Activated CD8-positive, alpha-beta memory T cell treated with anti-CD3 and anti-CD28 coated beads for 48 hours (primary cell): Measurements from ENCODE around the gene SEC14L3.
"Not testable (repeated sequence)": the region's sequence is repeated elsewhere in the genome, so short reads cannot be mapped to it uniquely, and the experiment has no call there.

ENCODE experiments used
- DNase-seq, 3 experiments: peaks; one replicate each; pipeline ENCODE4 v3.0.0-alpha.2; 2020; ENCODE audit warnings: low read depth in 2 of 3, low spot score in 2 of 3

Gene SEC14L3

DNA sequence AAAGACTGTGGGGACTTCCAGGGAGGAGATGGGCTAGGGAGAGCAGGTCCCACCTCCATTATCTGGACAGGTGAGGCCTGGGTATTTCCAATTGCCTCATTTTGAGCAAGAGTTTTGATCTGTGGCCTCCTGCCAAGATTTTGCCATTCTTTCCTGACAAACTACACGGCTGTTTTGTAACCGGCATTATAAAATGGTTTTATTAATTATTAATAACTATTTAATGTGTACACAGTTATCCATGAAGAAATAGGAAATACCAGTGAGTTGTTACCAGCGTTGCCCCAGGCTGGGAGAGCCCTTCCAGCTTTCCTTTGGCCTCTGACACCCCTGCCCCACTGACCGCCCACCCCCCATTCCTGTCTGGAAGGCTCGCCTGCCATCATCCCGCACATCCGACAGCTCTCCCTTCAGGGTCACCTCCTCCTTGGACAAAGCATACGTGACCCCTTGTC lies 14.9 kb upstream of the SEC14L3 start:
- no peak for DNase-seq

DNA sequence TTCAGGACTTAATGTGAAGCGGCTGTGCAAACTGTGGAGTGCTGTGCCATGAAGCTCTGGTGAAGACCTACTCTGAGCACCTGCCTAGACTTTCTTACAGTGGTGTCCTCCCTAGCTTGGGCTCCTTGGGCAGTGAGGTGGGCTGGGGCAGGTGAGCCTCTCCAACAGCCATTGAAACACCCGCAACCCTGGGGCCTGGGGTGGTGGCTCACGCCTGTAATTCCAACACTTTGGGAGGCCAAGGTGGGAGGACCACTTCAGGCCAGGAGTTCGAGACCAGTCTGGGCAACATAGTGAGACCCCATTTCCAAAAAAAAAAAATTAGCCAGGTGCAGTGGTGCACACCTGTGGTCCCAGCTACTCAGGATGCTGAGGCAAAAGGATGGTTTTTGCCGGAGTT lies 14.3 kb upstream of the SEC14L3 start:
- no peak for DNase-seq

DNA sequence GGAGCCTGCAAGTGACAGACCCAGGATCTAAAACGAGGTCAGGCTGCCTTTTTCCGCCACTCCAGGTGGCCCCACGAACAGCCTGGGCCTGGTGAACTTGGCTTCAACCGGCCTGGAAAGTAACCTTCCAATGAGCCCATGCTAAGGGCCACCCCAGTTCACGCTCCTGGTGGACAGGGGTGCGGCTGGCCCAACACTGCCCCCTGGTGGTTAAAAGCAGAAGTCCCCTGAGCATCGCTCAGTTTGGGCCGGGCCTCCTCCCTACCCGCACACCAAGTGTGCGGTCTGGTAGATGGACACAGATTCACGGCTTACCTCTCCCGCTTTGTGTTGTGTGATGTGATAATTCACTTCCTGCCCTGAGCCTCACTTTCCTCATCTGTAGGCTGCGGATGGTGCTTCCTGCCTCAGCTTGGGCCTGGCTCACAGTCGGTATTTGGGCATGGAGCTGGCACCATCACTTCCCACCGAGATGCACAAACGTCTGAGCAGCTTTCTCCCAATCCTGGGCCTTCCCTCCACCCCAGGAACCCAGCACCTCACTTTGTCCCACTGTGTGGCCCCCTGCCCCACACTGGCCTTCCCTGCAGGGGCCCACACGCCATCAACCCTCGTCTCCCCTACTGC lies 13.7 kb upstream of the SEC14L3 start:
- DNase-seq: peak; percentile 38 to 70 (median 60)

DNA sequence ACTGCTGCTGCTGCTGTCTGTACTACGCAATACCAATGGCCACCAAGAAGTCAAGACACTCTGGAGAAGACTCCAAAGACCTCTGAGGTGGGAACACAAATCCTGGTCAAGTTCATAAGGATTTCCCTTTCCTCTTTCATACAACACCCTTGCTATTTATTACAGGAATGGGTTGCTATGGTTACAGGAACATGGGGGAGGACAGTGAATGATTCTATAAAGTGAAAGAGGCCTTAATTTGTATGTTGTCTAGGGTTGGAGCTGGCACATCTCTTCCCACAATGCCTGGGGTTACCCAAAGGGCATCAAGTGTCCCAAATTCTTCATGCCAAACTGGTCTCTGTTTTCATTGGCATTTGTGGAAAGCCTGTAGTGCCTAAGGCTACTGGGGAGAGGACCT lies 11.4 kb upstream of the SEC14L3 start:
- no peak for DNase-seq

GRCh38 chr22:30481711-30482110 lies 9.9 kb upstream of the SEC14L3 start:
- DNase-seq: no peak

DNA sequence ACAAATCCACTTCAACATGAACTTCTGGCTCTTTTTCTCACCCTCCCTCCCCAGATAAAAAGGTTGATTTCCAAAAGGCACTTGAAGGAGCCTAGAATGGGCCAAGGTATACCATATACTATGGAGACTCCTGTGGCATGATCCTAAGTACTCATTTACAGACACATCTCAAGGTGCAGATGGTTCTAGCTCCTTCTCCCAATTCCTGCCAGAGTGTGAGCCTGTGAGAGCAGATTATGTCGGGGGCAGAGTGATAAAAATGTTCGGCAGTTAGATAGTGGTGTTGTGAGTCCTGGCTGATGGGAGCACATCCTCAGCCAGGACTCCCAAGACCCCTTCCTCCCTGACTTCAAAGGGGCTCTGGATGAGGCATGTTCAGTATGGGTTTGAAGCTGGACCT lies 8.2 kb upstream of the SEC14L3 start:
- DNase-seq: no peak

GRCh38 chr22:30474683-30475424 lies 3.0 kb upstream of the SEC14L3 start:
- DNase-seq: no peak

GRCh38 chr22:30474121-30474520 lies 2.3 kb upstream of the SEC14L3 start:
- no peak for DNase-seq

DNA sequence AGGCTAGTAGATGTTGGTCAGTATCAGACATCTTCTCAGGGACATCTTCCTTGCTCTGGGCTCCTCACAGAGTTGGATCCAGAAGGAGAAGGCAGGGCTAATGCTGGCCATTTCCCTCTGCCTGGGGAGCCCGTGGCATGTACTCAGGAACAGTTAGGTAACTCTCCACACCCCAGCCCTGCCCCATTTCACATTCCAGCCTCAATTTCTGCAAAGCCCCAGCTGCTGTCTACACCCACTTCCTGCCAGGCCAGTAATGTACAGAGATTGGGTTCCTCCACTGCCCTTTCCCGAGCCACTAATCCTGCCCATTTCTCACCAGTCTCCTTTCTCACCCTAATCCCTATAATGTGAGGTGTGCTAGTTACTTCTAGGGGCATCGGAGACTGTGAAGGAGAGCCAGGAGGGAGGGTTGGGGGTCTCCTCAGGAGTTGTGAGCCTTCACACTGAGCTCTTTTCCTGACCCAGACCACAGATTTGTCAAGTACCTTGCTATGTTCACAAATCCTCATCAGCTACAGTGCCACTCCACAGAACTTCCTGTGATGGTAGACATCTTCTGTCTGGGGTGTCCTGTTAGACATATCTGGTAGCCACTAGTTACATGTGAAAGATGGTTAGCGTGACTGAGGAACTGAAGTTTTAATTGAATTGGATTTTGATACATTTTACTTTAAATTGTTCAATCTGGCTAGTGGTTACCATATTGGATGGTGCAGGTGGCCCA lies 1.3 kb upstream of the SEC14L3 start:
- no peak for DNase-seq

DNA sequence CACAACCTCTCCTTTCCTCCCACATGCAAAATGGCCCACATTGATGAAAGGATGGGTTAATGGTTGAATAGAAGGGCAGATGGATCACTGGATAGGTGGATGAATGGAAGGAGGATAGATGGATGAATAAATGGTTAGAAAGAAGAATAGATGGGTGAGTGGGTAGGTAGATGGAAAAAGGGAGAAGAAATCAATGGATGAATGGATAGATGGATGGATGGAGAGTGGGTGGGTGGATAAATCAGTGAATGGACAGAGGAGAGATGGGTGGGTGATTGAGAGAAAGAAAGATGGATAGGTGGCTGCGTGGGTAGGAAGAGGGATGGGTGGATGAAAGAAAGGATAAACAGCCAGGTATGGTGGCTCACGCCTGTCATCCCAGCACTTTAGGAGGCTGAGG lies 1.2 kb downstream of the SEC14L3 start:
- no peak for DNase-seq

- no peak for DNase-seq
Observed at GRCh38 chr22:30469165-30469564, 2.7 kb downstream of the SEC14L3 start.

GRCh38 chr22:30460555-30460954 lies 11.3 kb downstream of the SEC14L3 start:
- not testable (repeated sequence) for DNase-seq

DNA sequence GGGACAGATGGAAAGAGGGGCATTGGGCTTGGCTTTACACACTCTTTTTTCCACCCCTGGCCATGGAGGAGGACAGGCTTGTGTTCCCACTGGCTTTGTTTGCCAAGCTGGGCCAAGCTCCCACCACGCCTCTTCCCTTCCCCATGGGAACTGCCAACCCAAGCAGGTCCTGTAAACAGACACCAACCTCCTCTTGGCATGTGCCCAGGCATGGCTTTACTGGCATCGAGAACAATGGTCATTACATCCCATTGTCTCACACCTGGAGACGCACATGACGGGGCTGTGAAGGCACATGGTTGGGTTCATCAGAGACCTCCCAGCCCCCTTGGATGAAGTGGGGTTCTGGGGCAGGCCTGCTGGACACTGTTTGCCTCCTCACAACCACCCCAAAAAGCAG lies 11.7 kb downstream of the SEC14L3 start:
- no peak for DNase-seq

DNA sequence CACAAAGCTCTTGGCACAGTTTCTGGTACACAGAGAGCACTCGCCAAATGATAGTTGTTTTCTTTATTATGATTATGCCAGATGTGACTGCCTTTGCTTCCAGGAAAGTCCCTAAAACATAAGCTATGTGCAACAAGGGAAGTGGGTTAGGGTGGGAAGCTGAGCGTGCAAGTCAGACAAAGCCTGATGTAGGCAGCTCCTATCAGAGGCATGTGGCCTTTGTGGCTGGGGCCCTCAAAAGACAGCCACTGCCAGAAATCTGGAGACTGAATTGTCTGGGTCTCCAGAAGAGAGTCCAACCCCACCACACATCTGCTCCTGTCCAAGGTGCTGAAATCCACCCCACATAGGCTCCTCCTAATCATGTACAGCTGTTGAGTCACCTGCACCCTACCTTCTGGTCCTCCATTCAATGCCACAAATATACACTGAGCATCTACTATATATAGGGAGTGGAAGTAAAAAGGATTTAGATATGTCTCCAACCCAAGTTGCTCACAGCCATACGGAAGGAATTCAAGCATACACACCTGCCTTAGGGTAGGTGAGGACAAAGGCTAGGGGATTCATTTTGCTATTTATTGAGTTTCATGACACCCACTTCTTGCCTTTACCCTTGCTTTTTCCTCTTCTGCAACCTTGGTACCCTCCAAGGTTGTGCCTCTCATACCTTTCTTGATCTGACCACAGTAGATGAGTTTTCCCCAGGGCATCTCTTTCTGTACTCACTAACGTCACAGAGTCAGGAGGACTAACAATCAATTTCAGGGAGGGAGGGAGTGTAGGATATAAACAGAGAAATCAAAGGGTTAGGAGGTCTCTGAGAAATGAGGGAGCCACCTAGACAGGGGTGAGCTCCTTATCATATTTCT lies 12.4 kb downstream of the SEC14L3 start:
- no peak for DNase-seq

GRCh38 chr22:30457981-30458380 lies 13.8 kb downstream of the SEC14L3 start:
- no peak for DNase-seq

- no peak for DNase-seq
Observed at GRCh38 chr22:30455075-30455840, 16.6 kb downstream of the SEC14L3 start.

GRCh38 chr22:30453731-30454510 lies 17.9 kb downstream of the SEC14L3 start:
- DNase-seq: no peak

- DNase-seq: no peak
Observed at GRCh38 chr22:30452861-30453260, 19.0 kb downstream of the SEC14L3 start.

- DNase-seq: not testable (repeated sequence)
Observed at GRCh38 chr22:30451488-30451887, 20.3 kb downstream of the SEC14L3 start.

- DNase-seq: no peak
Observed at GRCh38 chr22:30447656-30448055, 24.2 kb downstream of the SEC14L3 start.
